ENCODE results near the gene DAB1.

DNA sequence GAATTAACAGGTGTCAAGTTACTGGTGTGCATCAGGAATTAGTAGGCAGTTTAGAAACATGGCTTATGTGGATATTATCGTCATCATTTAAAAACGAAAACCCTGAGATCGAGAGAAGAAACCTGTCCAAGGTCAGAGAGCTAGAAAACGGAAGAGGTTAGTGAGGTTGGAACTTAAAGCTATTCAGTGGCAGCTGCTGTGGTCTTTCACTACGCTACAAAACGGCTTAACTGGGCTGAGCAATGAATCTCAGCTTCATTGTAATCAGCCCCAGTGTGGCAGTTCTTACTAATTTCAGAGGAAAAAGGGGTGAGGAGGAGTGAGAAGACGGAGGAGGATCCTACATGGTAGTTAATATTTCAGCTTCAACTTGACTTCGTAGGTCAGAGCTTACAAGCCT lies 77.9 kb downstream of the DAB1 start:
- TF ChIP-seq, protein P1, sequence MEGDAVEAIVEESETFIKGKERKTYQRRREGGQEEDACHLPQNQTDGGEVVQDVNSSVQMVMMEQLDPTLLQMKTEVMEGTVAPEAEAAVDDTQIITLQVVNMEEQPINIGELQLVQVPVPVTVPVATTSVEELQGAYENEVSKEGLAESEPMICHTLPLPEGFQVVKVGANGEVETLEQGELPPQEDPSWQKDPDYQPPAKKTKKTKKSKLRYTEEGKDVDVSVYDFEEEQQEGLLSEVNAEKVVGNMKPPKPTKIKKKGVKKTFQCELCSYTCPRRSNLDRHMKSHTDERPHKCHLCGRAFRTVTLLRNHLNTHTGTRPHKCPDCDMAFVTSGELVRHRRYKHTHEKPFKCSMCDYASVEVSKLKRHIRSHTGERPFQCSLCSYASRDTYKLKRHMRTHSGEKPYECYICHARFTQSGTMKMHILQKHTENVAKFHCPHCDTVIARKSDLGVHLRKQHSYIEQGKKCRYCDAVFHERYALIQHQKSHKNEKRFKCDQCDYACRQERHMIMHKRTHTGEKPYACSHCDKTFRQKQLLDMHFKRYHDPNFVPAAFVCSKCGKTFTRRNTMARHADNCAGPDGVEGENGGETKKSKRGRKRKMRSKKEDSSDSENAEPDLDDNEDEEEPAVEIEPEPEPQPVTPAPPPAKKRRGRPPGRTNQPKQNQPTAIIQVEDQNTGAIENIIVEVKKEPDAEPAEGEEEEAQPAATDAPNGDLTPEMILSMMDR (IDR thresholded peaks at IDR 0.05; ENCODE audit: control extremely low read depth in 1 of 3, insufficient read depth in 1 of 3, low read depth in 1 of 3, low read length in 3 of 3): no peak
- TF ChIP-seq SIN3A (conservative IDR thresholded peaks at IDR 0.05 in 1 of 2, IDR thresholded peaks at IDR 0.05 in 1 of 2; ENCODE audit: low read depth in 1 of 2, low read length in 2 of 2): no peak
- TF ChIP-seq POLR2A (IDR thresholded peaks at IDR 0.05; ENCODE audit: control extremely low read depth in 1 of 2, low read depth in 2 of 2, low read length in 2 of 2): no peak
- no peak for TF ChIP-seq EZH2 (IDR thresholded peaks at IDR 0.05; ENCODE audit: low read depth, low read length, severe bottlenecking)
- no peak for TF ChIP-seq MAFK (IDR thresholded peaks at IDR 0.05; ENCODE audit: low read depth, low read length)
- no peak for TF ChIP-seq CREB1 (IDR thresholded peaks at IDR 0.05)
- TF ChIP-seq SUZ12 (IDR thresholded peaks at IDR 0.05; ENCODE audit: low read length): no peak

Measured in H1 (cell line).